ENCODE results near the gene C20orf202.

The C20orf202 gene

GRCh38 chr20:1202762-1203504, at the start of gene C20orf202:
Gene C20orf202 (plus strand): TSS chr20:1203454. CDS start chr20:1203586, 132 bp downstream.
- no peak for DNase-seq (ENCODE audit: low spot score)

GRCh38 chr20:1154226-1154625, 49.0 kb upstream of the C20orf202 start:
- no peak for DNase-seq (ENCODE audit: low spot score)

GRCh38 chr20:1154691-1155090, 48.6 kb upstream of the C20orf202 start:
- no peak for DNase-seq (ENCODE audit: low spot score)

- no peak for DNase-seq (ENCODE audit: low spot score)
These were observed 47.9 kb upstream of the C20orf202 start for GRCh38 chr20:1155342-1155741.

- DNase-seq (ENCODE audit: low spot score), result no peak
These were observed 42.8 kb upstream of the C20orf202 start for GRCh38 chr20:1160496-1160895.

- no peak for DNase-seq (ENCODE audit: low spot score)
These were observed 42.3 kb upstream of the C20orf202 start for GRCh38 chr20:1160991-1161390.

- DNase-seq (ENCODE audit: low spot score), result no peak
These were observed 40.1 kb upstream of the C20orf202 start for GRCh38 chr20:1163105-1163504.

GRCh38 chr20:1163653-1164052, 39.6 kb upstream of the C20orf202 start:
- DNase-seq (ENCODE audit: low spot score), result no peak

GRCh38 chr20:1164871-1165270, 38.4 kb upstream of the C20orf202 start:
- no peak for DNase-seq (ENCODE audit: low spot score)

- no peak for DNase-seq (ENCODE audit: low spot score)
These were observed 37.7 kb upstream of the C20orf202 start for GRCh38 chr20:1165521-1165920.

GRCh38 chr20:1165941-1166340, 37.3 kb upstream of the C20orf202 start:
- DNase-seq (ENCODE audit: low spot score), result no peak

GRCh38 chr20:1166948-1167720, 36.1 kb upstream of the C20orf202 start:
- DNase-seq (ENCODE audit: low spot score), result no peak

- DNase-seq (ENCODE audit: low spot score), result no peak
These were observed 34.0 kb upstream of the C20orf202 start for GRCh38 chr20:1169224-1169623.

GRCh38 chr20:1171461-1172093, 31.7 kb upstream of the C20orf202 start:
- peak; percentile 67 for DNase-seq (ENCODE audit: low spot score)

- no peak for DNase-seq (ENCODE audit: low spot score)
These were observed 29.6 kb upstream of the C20orf202 start for GRCh38 chr20:1173698-1174097.

GRCh38 chr20:1174787-1175186, 28.5 kb upstream of the C20orf202 start:
- no peak for DNase-seq (ENCODE audit: low spot score)

- DNase-seq (ENCODE audit: low spot score), result peak; percentile 69
These were observed 25.6 kb upstream of the C20orf202 start for GRCh38 chr20:1177680-1178079.

- DNase-seq (ENCODE audit: low spot score), result no peak
These were observed 25.2 kb upstream of the C20orf202 start for GRCh38 chr20:1178103-1178502.

- DNase-seq (ENCODE audit: low spot score), result no peak
These were observed 24.6 kb upstream of the C20orf202 start for GRCh38 chr20:1178623-1179022.

- DNase-seq (ENCODE audit: low spot score), result no peak
These were observed 22.3 kb upstream of the C20orf202 start for GRCh38 chr20:1180949-1181348.

- no peak for DNase-seq (ENCODE audit: low spot score)
These were observed 21.1 kb upstream of the C20orf202 start for GRCh38 chr20:1182106-1182505.

- no peak for DNase-seq (ENCODE audit: low spot score)
These were observed 20.1 kb upstream of the C20orf202 start for GRCh38 chr20:1183153-1183552.

GRCh38 chr20:1184260-1184637, 19.0 kb upstream of the C20orf202 start:
- DNase-seq (ENCODE audit: low spot score), result no peak
